Erythroblast (primary cell): Measurements from ENCODE around the gene CUBN.

Experiments used
- GATA1 ChIP-seq: IDR thresholded peaks from 2 replicates; pipeline ENCODE4 v1.6.1; 2011; ENCODE audit warnings: low read depth, mild to moderate bottlenecking, control low read depth, low read length, moderate library complexity
- POLR2A ChIP-seq: IDR thresholded peaks from 2 replicates; pipeline ENCODE4 v1.6.1; 2011; ENCODE audit warnings: mild to moderate bottlenecking, low read length

- no peak for TF ChIP-seq POLR2A
- TF ChIP-seq GATA1, result no peak
Measured at GRCh38 chr10:17125206-17125893, 4.3 kb downstream of the CUBN start.
